Liver (tissue), 3 donors: ENCODE results near the gene HELZ2.

Source experiments
- CTCF ChIP-seq: fragments of 150-350 bp; IDR thresholded peaks from 2 replicates; pipeline ENCODE4 v1.5.1; 2017; ENCODE audit warnings: improper control_type of control experiment, low read depth, low read length; ENCODE audit not compliant: missing input control
- EGR1 ChIP-seq, 2 donors: IDR thresholded peaks; 2 replicates each; pipeline ENCODE4 v1.6.1; 2016 to 2018; ENCODE audit warnings: antibody characterized with exemption in 2 of 2, low read depth in 2 of 2
- GABPA ChIP-seq, 2 donors: IDR thresholded peaks in 1 of 2; conservative IDR thresholded peaks in 1 of 2; 2 replicates each; pipeline ENCODE4 v1.6.1; 2016; ENCODE audit warnings: antibody characterized with exemption in 2 of 2, mild to moderate bottlenecking in 1 of 2, moderate library complexity in 1 of 2
- JUND ChIP-seq, 2 donors: IDR thresholded peaks; 2 replicates each; pipeline ENCODE4 v1.6.1; 2016; ENCODE audit warnings: antibody characterized with exemption in 2 of 2
- MAX ChIP-seq: IDR thresholded peaks from 2 replicates; pipeline ENCODE4 v1.6.1; 2016; ENCODE audit warnings: antibody characterized with exemption
- RAD21 ChIP-seq, 2 donors: IDR thresholded peaks; 2 replicates each; pipeline ENCODE4 v1.6.1; 2016; ENCODE audit warnings: antibody characterized with exemption in 2 of 2, mild to moderate bottlenecking in 2 of 2
- REST ChIP-seq: IDR thresholded peaks from 2 replicates; pipeline ENCODE4 v1.6.1; 2016; ENCODE audit warnings: antibody characterized with exemption, mild to moderate bottlenecking
- SP1 ChIP-seq: IDR thresholded peaks from 2 replicates; pipeline ENCODE4 v1.6.1; 2018; ENCODE audit warnings: antibody characterized with exemption, mild to moderate bottlenecking
- YY1 ChIP-seq: IDR thresholded peaks from 2 replicates; pipeline ENCODE4 v1.6.1; 2016; ENCODE audit warnings: antibody characterized with exemption, mild to moderate bottlenecking
- TF ChIP-seq, protein P1 (sequence below): IDR thresholded peaks from 2 replicates; pipeline ENCODE4 v1.6.1; 2016; ENCODE audit warnings: antibody characterized with exemption
- donor health status: healthy.
- donor health status: healthy.

GRCh38 chr20:63529180-63529860, 44.7 kb downstream of the HELZ2 start:
- no peak for TF ChIP-seq CTCF
- TF ChIP-seq, protein P1, sequence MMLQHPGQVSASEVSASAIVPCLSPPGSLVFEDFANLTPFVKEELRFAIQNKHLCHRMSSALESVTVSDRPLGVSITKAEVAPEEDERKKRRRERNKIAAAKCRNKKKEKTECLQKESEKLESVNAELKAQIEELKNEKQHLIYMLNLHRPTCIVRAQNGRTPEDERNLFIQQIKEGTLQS = no peak
- no peak for TF ChIP-seq YY1
- TF ChIP-seq SP1 = no peak
- TF ChIP-seq JUND (IDR thresholded peaks at IDR 0.05) = no peak
- TF ChIP-seq REST = no peak
- TF ChIP-seq MAX = no peak
- no peak for TF ChIP-seq GABPA (IDR thresholded peaks at IDR 0.05 in 1 of 2, conservative IDR thresholded peaks at IDR 0.05 in 1 of 2)
- TF ChIP-seq RAD21 (IDR thresholded peaks at IDR 0.05) = no peak
- no peak for TF ChIP-seq EGR1 (IDR thresholded peaks at IDR 0.05; ENCODE audit: low read depth in 2 of 2)
